ENCODE data around the gene GGA1. TPM values are rescaled to one million over a fixed set of nuclear protein-coding genes. Genes with fewer than 3 reads are reported as not detected.

GGA1 gene
- total and polyA plus RNA-seq, 9 of the 15 experiments (the other 6 are each of a cell fraction or from before 2014, with no cell fraction given) = 1.5 to 69.5 (median 31.6) TPM

GRCh38 chr22:37676736-37677492 is 68.3 kb downstream of the GGA1 start (continued):
- TF ChIP-seq ZNF318 (IDR thresholded peaks at IDR 0.05; ENCODE audit: borderline replicate concordance in 1 of 2, low read depth in 1 of 2) (peak in 1 of 2 experiments; percentile 65; a peak in 1 of 4 replicates), ZNF197 (CRISPR knock-in tag; IDR thresholded peaks at IDR 0.05; ENCODE audit: low read depth) (no peak), CHD4 (IDR thresholded peaks at IDR 0.05; ENCODE audit: insufficient read depth, insufficient replicate concordance, low read depth, low read length, poor library complexity, severe bottlenecking) (no peak), HEY1 (CRISPR knock-in tag; IDR thresholded peaks at IDR 0.05; ENCODE audit: borderline replicate concordance) (no peak), HNRNPLL (IDR thresholded peaks at IDR 0.05; ENCODE audit: low read depth, low read length, poor library complexity, severe bottlenecking) (no peak), ZBTB7A (IDR thresholded peaks at IDR 0.05; ENCODE audit: borderline replicate concordance, control insufficient read depth, low read depth, low read length) (peak; percentile 99), ZBTB1 (CRISPR knock-in tag; IDR thresholded peaks at IDR 0.05; ENCODE audit: borderline replicate concordance, low read depth) (no peak), EHMT2 (IDR thresholded peaks at IDR 0.05) (no peak), ZNF778 (CRISPR knock-in tag; IDR thresholded peaks at IDR 0.05) (no peak), TCFL5 (CRISPR knock-in tag; conservative IDR thresholded peaks at IDR 0.05) (no peak), GATAD2A (IDR thresholded peaks at IDR 0.05) (no peak), NR2C1 (IDR thresholded peaks at IDR 0.05) (no peak), NR2C1 (tag; IDR thresholded peaks at IDR 0.05) (no peak), MBD2 (IDR thresholded peaks at IDR 0.05; ENCODE audit: borderline replicate concordance, low read depth) (no peak)
- TF ChIP-seq, protein P1, sequence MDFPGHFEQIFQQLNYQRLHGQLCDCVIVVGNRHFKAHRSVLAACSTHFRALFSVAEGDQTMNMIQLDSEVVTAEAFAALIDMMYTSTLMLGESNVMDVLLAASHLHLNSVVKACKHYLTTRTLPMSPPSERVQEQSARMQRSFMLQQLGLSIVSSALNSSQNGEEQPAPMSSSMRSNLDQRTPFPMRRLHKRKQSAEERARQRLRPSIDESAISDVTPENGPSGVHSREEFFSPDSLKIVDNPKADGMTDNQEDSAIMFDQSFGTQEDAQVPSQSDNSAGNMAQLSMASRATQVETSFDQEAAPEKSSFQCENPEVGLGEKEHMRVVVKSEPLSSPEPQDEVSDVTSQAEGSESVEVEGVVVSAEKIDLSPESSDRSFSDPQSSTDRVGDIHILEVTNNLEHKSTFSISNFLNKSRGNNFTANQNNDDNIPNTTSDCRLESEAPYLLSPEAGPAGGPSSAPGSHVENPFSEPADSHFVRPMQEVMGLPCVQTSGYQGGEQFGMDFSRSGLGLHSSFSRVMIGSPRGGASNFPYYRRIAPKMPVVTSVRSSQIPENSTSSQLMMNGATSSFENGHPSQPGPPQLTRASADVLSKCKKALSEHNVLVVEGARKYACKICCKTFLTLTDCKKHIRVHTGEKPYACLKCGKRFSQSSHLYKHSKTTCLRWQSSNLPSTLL (IDR thresholded peaks at IDR 0.05) = no peak
- TF ChIP-seq, protein P2, sequence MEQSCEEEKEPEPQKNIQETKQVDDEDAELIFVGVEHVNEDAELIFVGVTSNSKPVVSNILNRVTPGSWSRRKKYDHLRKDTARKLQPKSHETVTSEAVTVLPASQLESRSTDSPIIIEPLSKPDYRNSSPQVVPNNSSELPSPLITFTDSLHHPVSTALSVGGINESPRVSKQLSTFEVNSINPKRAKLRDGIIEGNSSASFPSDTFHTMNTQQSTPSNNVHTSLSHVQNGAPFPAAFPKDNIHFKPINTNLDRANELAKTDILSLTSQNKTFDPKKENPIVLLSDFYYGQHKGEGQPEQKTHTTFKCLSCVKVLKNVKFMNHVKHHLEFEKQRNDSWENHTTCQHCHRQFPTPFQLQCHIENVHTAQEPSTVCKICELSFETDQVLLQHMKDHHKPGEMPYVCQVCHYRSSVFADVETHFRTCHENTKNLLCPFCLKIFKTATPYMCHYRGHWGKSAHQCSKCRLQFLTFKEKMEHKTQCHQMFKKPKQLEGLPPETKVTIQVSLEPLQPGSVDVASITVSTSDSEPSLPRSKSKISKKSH (CRISPR knock-in tag; IDR thresholded peaks at IDR 0.05) = no peak

Data from K562 (cell line).